GM06990 (cell line): Measurements from ENCODE around the gene LRP5.

Experiments used
- DNase-seq: peaks from one replicate; pipeline ENCODE4 v3.0.0-alpha.2; 2011; ENCODE audit not compliant: insufficient read length; ENCODE audit errors: extremely low read depth
- H3K27me3 ChIP-seq: replicated peaks from 2 replicates; pipeline ENCODE4 v1.6.0; 2011; ENCODE audit warnings: low read length; ENCODE audit not compliant: control insufficient read depth, insufficient read depth
- H3K36me3 ChIP-seq: 2 replicates; pipeline ENCODE4 v1.5.1; 2011; ENCODE audit warnings: low read length; ENCODE audit not compliant: control insufficient read depth, insufficient read depth
- H3K4me3 ChIP-seq: replicated peaks from 2 replicates; pipeline ENCODE4 v1.5.1; 2011; ENCODE audit warnings: low read depth, mild to moderate bottlenecking, control low read depth, low read length
- CTCF ChIP-seq: IDR thresholded peaks from 2 replicates; pipeline ENCODE4 v1.5.1; 2011; ENCODE audit warnings: low read length, control low read depth, mild to moderate bottlenecking, inconsistent platforms; ENCODE audit not compliant: insufficient read depth, poor library complexity, severe bottlenecking

Gene LRP5

DNA sequence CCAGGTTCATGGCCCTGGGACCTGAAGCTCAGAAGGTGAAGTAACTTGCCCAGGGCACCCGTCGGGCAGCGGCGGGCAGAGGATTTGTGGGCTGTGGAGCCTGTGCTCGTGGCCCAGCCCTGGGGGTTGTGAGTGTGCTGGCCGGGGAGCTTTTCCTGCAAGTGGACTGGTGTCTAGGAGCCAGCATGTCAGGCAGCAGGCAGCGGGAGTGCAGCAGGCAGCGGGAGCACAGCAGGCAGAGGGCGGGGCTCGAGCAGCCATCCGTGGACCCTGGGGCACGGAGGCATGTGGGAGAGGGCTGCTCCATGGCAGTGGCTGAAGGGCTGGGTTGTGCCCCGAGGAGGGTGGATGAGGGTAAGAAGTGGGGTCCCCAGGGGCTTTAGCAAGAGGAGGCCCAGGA lies 75.4 kb downstream of the LRP5 start:
- no peaks in the 10 kb centered on the region for H3K27me3 ChIP-seq
- no peak for TF ChIP-seq CTCF
- H3K4me3 ChIP-seq: no peak overlapping the region
- H3K36me3 ChIP-seq: peaks cover 1% of the 10 kb centered on the region; the same call in 1 of the 2 replicates
- DNase-seq: no peak

DNA sequence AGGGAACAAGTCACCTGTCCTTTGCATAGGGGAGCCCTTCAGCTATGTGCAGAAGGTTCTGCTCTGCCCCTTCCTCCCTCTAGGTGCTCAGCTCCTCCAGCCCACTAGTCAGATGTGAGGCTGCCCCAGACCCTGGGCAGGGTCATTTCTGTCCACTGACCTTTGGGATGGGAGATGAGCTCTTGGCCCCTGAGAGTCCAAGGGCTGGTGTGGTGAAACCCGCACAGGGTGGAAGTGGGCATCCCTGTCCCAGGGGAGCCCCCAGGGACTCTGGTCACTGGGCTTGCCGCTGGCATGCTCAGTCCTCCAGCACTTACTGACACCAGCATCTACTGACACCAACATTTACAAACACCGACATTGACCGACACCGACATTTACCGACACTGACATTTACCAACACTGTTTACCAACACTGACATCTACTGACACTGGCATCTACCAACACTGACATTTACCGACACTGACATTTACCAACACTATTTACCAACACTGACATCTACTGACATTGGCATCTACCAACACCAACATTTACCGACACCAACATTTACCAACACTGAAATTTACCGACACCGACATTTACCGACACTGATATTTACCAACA lies 76.3 kb downstream of the LRP5 start:
- DNase-seq: no peak
- H3K36me3 ChIP-seq: peaks cover 1% of the 10 kb centered on the region; the same call in 1 of the 2 replicates
- H3K27me3 ChIP-seq: no peaks in the 10 kb centered on the region
- TF ChIP-seq CTCF: no peak
- no peak overlapping the region for H3K4me3 ChIP-seq

DNA sequence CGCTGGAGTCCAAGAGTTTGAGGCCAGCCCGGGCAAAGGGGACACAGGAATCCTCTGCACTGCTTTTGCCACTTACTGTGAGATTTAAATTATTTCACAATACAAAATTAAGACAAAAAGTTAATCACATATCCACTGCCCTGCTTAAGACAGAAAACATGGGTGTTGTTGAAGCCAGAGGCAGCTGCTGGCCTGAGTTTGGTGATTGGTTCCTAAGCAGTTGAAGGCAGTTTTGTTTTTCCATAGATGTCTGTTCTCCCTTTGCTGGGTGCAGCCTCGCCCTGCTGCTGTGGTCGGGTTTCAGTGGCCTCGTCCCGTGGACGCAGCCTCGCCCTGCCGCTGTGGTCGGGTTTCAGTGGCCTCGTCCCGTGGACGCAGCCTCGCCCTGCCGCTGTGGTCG lies 77.9 kb downstream of the LRP5 start:
- DNase-seq: no peak
- no peak overlapping the region for H3K4me3 ChIP-seq
- TF ChIP-seq CTCF: no peak
- peaks cover 1% of the 10 kb centered on the region; the same call in 1 of the 2 replicates for H3K36me3 ChIP-seq
- no peaks in the 10 kb centered on the region for H3K27me3 ChIP-seq

DNA sequence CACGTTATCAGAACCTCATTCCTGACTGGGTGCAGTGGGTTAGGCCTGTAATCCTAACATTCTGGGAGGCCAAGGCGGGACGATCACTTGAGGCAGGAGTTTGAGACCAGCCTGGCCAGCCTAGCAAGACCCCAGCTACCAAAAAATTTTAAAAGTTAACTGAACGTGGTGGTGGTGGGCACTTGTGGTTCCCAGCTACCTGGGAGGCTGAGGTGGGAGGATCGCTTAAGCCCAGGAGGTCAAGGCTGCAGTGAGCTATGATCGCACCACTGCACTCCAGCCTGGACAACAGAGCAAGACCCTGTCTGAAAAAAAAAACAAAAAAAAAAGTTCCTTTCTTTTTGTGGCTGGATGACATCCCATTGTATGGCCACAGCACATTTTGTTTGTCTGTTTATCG lies 80.4 kb downstream of the LRP5 start:
- no peaks in the 10 kb centered on the region; the same call in 1 of the 2 replicates for H3K36me3 ChIP-seq
- no peak for TF ChIP-seq CTCF
- no peak for DNase-seq
- H3K27me3 ChIP-seq: no peaks in the 10 kb centered on the region
- no peak overlapping the region for H3K4me3 ChIP-seq

DNA sequence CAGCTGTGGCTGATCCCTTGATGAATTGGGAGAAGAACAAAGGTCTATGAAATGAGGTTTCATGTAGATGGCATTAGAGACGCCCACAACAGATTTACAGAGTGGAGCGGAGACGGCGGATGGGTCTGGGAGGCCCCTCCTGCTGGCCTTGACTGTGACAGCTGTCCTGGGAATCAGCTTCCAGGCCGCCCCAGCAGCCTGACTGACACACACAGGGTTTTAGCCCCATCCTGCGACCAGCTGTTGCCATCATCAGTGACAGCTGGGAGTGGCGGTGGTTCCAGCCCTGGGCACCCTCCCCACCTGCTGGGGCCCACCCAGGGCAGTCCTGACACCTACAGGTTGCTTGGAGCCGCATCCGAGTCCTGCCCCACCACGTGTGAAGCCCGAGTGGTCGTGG lies 84.1 kb downstream of the LRP5 start:
- DNase-seq: no peak
- no peak for TF ChIP-seq CTCF
- Histone ChIP-seq H3K36me3 (no peaks in the 10 kb centered on the region; the same call in 1 of the 2 replicates), H3K27me3 (no peaks in the 10 kb centered on the region), H3K4me3 (no peak overlapping the region)

GRCh38 chr11:68397256-68397655 lies 84.9 kb downstream of the LRP5 start:
- Histone ChIP-seq H3K36me3 (no peaks in the 10 kb centered on the region; the same call in 1 of the 2 replicates), H3K27me3 (no peaks in the 10 kb centered on the region; the same call in 1 of the 2 replicates), H3K4me3 (no peak overlapping the region)
- no peak for TF ChIP-seq CTCF
- no peak for DNase-seq
